ENCODE data around the gene FCAMR.

The FCAMR gene

GRCh38 chr1:206960676-206961386, 9.4 kb downstream of the FCAMR start:
- DNase-seq (ENCODE audit: low read depth in 2 of 2) = no peak

GRCh38 chr1:206958144-206958543, 12.1 kb downstream of the FCAMR start:
- DNase-seq (ENCODE audit: low read depth in 2 of 2) = no peak

GRCh38 chr1:206957639-206958038, 12.6 kb downstream of the FCAMR start:
- DNase-seq (ENCODE audit: low read depth in 2 of 2) = no peak

DNA sequence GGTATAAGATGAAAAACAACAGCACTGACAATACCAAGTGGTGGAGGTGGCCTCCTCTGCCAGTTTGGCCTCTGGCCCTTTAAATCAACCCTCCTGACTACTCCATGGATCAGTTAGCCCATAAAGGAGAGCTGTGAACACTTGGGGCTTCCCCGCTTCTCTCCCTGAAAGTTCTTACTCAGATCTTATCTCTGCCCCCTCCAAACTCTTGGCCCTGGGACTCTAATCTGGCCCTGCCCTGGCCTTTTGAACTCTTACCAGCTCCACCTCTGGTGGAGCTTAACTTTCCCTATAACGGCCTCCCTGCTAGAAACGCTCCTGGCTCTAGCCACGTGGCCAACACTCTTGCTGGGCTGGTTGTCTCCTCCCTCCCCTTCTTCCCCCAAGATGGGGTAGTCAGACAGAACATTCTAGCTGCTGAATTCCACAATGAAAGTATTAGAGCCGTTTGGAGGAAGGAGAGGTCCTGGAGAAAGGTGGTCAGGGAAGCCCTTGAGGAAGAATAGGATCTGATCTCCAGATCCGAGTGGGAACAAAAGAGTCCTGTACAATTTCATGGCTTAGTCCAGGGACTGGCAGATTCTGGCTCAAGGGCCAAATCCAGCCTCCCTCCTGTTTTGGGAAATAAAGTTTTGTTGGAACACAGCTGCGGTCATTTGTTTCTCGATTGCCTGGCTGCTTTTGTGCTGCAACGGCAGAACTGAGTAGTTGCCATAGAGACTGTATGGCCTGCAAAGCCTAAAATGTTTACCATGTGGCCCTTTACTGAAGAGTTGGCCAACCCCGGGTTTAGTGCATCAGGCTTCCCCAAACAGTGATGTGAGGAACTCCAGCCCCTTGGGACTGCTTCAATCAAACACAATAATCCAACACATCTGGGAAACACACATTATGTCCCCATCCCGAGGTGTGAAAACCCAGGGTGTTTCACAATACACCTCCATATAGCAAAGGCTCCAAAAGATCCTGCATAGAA, 14.5 kb downstream of the FCAMR start:
- DNase-seq (ENCODE audit: low read depth in 2 of 2) = no peak

GRCh38 chr1:206954459-206955342, 15.6 kb downstream of the FCAMR start:
- DNase-seq (ENCODE audit: low read depth in 2 of 2) = no peak

GRCh38 chr1:206953626-206954025, 16.6 kb downstream of the FCAMR start:
- no peak for DNase-seq (ENCODE audit: low read depth in 2 of 2)

DNA sequence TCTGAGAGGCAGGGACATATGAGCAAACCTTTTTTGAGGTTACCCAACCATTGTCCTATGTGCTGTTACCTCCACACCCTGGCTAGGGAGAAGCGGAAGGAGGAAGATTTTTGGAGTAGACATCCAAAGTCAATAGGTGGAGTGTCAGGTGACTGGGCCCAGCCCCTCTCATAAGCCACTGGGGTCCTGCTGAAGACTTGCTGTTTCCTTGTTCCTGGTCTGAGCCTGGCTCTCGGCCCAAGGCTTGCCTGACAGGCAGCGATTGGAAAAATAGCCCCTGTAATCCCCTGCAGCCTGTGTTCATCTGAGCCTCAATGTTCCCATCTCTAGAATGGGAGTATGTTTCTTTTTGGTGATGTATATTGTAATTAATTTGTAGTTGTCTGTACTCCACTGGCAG, 17.1 kb downstream of the FCAMR start:
- DNase-seq (ENCODE audit: low read depth in 2 of 2) = no peak

GRCh38 chr1:206952171-206952570, 18.1 kb downstream of the FCAMR start:
- no peak for DNase-seq (ENCODE audit: low read depth in 2 of 2)

- no peak for DNase-seq (ENCODE audit: low read depth in 2 of 2)
These were observed 18.8 kb downstream of the FCAMR start for GRCh38 chr1:206951318-206952100.

DNA sequence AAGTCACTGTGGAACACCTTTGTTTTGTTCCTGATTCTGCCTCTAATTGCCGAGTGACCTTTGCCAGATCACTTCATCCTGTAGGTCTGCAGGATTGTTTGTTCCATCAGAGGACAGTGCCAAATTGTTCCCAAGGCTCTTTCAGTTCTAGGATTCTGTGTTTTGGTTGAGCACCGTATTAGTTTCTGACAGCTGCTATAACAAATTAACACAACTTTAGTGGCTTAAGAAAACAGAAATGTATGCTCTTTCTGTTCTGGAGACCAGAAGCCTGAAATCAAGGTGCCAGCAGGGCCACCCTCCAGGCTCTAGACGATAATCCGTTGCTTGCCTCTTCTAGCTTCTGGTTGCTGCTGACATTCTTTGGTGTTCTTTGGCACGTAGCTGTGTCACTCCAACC, 20.6 kb downstream of the FCAMR start:
- DNase-seq (ENCODE audit: low read depth in 2 of 2) = no peak

- DNase-seq (ENCODE audit: low read depth in 2 of 2) = no peak
These were observed 21.1 kb downstream of the FCAMR start for GRCh38 chr1:206949208-206949607.

DNA sequence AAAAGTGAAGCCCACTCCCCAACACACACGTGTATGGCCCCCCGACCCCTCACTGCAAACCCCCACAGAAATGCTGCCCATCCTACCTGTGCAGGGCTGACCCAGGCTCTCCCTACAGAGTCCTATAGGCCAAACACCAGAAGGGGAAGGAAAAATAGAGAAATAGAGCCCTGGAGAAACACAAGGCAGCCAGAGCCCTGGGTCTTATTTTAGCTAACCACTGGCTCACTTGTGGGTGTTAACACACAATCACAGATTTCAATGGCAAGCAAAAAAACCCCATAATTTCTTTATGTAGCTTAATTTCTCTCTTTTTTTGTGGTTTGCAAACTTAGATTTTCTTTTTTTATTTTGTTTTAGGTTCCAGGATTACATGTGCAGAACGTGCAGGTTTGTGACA, 23.0 kb downstream of the FCAMR start:
- DNase-seq (ENCODE audit: low read depth in 2 of 2) = no peak

DNA sequence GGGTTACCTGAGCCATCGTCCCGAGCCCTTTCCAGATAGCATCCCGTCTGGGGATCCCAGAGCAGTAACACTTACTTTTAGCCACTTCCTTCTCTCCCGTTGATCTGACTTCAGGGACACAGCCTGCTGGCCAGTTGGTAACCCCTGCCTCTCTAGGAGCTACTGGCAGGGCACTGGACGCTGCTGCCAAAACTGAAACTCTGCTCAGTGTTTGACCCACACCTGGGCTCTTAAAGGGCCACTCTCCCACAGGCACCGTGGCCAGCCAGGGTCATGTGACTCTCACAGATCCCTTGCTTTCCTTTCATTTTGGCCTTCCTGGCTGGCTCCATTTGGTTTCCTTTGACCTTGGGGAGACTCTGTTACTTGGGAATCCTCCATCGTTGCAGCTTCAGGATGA, 24.0 kb downstream of the FCAMR start, which contains the start of gene PIGR:
PIGR (minus strand) TSS at position 206 of the 400 bp plus-strand sequence. CDS start 5,935 bp downstream, outside the sequence.
- DNase-seq (ENCODE audit: low read depth in 2 of 2) = no peak

GRCh38 chr1:206945779-206946178, 24.5 kb downstream of the FCAMR start:
- DNase-seq (ENCODE audit: low read depth in 2 of 2) = no peak

- no peak for DNase-seq (ENCODE audit: low read depth in 2 of 2)
These were observed 25.6 kb downstream of the FCAMR start for GRCh38 chr1:206944703-206945102.

DNA sequence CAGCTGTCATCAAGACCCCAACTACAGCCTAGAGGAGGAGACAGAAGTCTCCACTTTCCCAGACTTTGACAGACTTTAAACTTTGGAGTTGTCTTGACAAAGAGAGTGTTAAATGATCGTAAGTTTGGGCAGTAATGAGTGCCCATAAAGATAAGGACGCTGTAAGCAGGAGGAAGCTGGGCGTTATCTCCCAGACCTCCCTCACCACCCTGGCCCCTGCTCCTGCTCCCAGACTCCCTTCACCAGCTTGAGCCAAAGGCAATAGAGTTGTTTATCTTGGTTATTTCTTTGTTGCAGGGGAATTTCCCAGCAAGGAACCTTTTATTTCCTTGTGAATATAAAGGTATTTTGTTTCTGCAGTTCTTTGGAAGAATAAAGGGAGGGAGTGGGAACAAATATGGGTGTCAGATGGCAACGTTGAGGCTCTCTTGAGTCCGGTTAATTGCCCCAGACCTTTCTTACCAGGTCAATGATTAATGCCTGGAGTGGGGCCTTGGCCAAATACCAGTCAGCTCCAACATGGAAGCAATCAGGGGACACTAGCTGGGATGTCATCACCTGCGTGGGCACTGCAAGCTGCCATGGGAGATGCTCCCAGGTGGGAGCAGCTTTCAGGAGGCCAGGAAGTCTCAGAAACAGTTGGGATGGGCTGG, 28.4 kb downstream of the FCAMR start:
- no peak for DNase-seq (ENCODE audit: low read depth in 2 of 2)

- DNase-seq (ENCODE audit: low read depth in 2 of 2) = no peak
These were observed 29.7 kb downstream of the FCAMR start for GRCh38 chr1:206940588-206940936.

- no peak for DNase-seq (ENCODE audit: low read depth in 2 of 2)
These were observed 30.2 kb downstream of the FCAMR start for GRCh38 chr1:206939841-206940587.

- no peak for DNase-seq (ENCODE audit: low read depth in 2 of 2)
These were observed 31.1 kb downstream of the FCAMR start for GRCh38 chr1:206939131-206939530.

DNA sequence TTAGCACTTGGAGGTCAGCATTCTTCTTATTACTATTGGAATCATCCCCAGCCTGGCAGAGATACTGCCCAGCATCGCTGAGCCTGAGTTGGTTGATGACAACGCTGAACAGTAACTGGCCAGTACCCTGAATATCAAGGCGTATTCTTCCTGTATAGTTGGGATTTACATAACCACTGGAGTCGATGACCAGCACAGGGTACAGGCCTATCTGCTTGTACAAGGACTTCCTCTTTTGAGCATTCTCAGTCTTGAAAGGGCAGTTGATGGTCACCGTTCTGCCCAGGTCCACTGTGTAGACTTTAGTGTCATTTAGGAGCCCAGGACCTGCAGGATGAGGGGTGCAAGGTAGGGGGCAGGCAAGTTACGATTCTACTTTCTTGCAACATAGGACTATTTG, 32.8 kb downstream of the FCAMR start:
- DNase-seq (ENCODE audit: low read depth in 2 of 2) = no peak
